HCT116 (cell line): Measurements from ENCODE around the gene SCUBE2. TPM values are rescaled to one million over a fixed set of nuclear protein-coding genes. Genes with fewer than 3 reads are reported as not detected.

Experiments used
- ATAC-seq: fragments of 200-7000 bp; cut with Tn5 transposase; 2 replicates; pipeline ENCODE4 v1.9.1; 2020; ENCODE audit warnings: mild to moderate bottlenecking, moderate library complexity
- BruUV-seq: library from RNA; stranded (reverse); fragments of 400-500 nt; replicated peaks from 2 replicates; lab custom pipeline; 2021; lab: Mats Ljungman, UMichigan
- CTCF ChIA-PET: fragments of 300-600 bp; sonication (Branson Sonifier 250); formaldehyde crosslinking; loops from one replicate; lab custom pipeline; 2021; ENCODE audit warnings: antibody characterized with exemption; lab: Charles Lee
- POLR2A ChIA-PET: fragments of 300-600, 350-600 bp; sonication (Branson Sonifier 250); formaldehyde crosslinking; loops from one replicate; lab custom pipeline; 2021; ENCODE audit warnings: antibody characterized with exemption; lab: Charles Lee
- RAD21 ChIA-PET, 2 experiments: fragments of 300-600 bp; sonication (Branson Sonifier 250); formaldehyde crosslinking; loops; one replicate each; lab custom pipeline; 2023; ENCODE audit warnings: low total read pairs in 2 of 2; ENCODE audit not compliant: uncharacterized antibody in 2 of 2, unreplicated experiment in 2 of 2, low non-redundant PET in 1 of 2; lab: Charles Lee
- DNase-seq: peaks from one replicate; pipeline ENCODE4 v3.0.0-alpha.2; 2010; ENCODE audit warnings: low read depth, low spot score
- H2AFZ ChIP-seq: fragments of 200-600 bp; shearing (Covaris generic), sonication (generic); 2 replicates; pipeline ENCODE4 v1.6.1; 2017; ENCODE audit warnings: low read depth, mixed run types, mixed read lengths, antibody characterized with exemption, low read length; ENCODE audit not compliant: poor library complexity, severe bottlenecking
- H3K27ac ChIP-seq: 2 replicates; pipeline ENCODE4 v1.5.1; 2012; ENCODE audit warnings: low read depth, low read length
- H3K27me3 ChIP-seq: fragments of 200-600 bp; sonication (generic); 2 replicates; pipeline ENCODE4 v1.6.1; 2016; ENCODE audit warnings: mixed run types, low read length, mixed read lengths; ENCODE audit not compliant: insufficient read depth
- H3K36me3 ChIP-seq, 2 experiments: fragments of 200-500 bp in 1 of 2; fragments of 200-600 bp in 1 of 2; sonication (Bioruptor generic) in 1 of 2; sonication (generic) in 1 of 2; 2 replicates each; pipeline versions ENCODE4 v1.5.1 to v1.6.1; 2014 to 2016; ENCODE audit warnings: low read length in 2 of 2, inconsistent platforms in 1 of 2, mixed read lengths in 1 of 2, mixed run types in 1 of 2; ENCODE audit not compliant: insufficient read depth in 2 of 2, control insufficient read depth in 1 of 2
- H3K4me1 ChIP-seq, 2 experiments: fragments of 200-600 bp in 1 of 2; sonication (generic) in 1 of 2; 2 replicates each; pipeline versions ENCODE4 v1.5.1 to v1.6.1; 2012 to 2017; ENCODE audit warnings: low read length in 2 of 2, inconsistent platforms in 1 of 2, mild to moderate bottlenecking in 1 of 2, mixed read lengths in 1 of 2, mixed run types in 1 of 2, moderate library complexity in 1 of 2; ENCODE audit not compliant: insufficient read depth in 2 of 2, control insufficient read depth in 1 of 2
- H3K4me2 ChIP-seq: fragments of 200-600 bp; sonication (generic); 2 replicates; pipeline ENCODE4 v1.6.1; 2017; ENCODE audit warnings: mixed run types, low read length, mixed read lengths
- H3K4me3 ChIP-seq, 2 experiments: fragments of 200-600 bp in 1 of 2; sonication (generic) in 1 of 2; replicated peaks in 1 of 2; 2 replicates each; pipeline ENCODE4 v1.5.1; 2011 to 2016; ENCODE audit warnings: low read length in 2 of 2, control low read depth in 1 of 2, low read depth in 1 of 2, mild to moderate bottlenecking in 1 of 2, mixed read lengths in 1 of 2, mixed run types in 1 of 2
- H3K79me2 ChIP-seq: fragments of 200-600 bp; sonication (generic); 2 replicates; pipeline ENCODE4 v1.6.1; 2017; ENCODE audit warnings: mild to moderate bottlenecking, mixed run types, low read length, moderate library complexity, mixed read lengths; ENCODE audit not compliant: insufficient read depth
- H3K9ac ChIP-seq: fragments of 200-600 bp; sonication (generic); 2 replicates; pipeline ENCODE4 v1.6.1; 2016; ENCODE audit warnings: low read length, mixed read lengths
- H3K9me2 ChIP-seq: fragments of 200-600 bp; sonication (generic), shearing (Covaris generic); 2 replicates; pipeline ENCODE4 v1.6.1; 2017; ENCODE audit warnings: mixed run types, mild to moderate bottlenecking, moderate library complexity; ENCODE audit not compliant: insufficient read depth
- H3K9me3 ChIP-seq, 2 experiments: fragments of 200-500 bp in 1 of 2; fragments of 200-600 bp in 1 of 2; sonication (Bioruptor generic) in 1 of 2; sonication (generic) in 1 of 2; 2 replicates each; pipeline ENCODE4 v1.6.1; 2014 to 2017; ENCODE audit warnings: low read length in 2 of 2, mixed read lengths in 2 of 2, inconsistent platforms in 1 of 2, low read depth in 1 of 2, mild to moderate bottlenecking in 1 of 2, mixed run types in 1 of 2, moderate library complexity in 1 of 2; ENCODE audit not compliant: control insufficient read depth in 1 of 2, insufficient read depth in 1 of 2
- H4K20me1 ChIP-seq: fragments of 200-600 bp; sonication (generic), shearing (Covaris generic); 2 replicates; pipeline ENCODE4 v1.6.1; 2017; ENCODE audit warnings: mixed run types, mild to moderate bottlenecking, moderate library complexity; ENCODE audit not compliant: insufficient read depth
- ATF3 ChIP-seq: IDR thresholded peaks from 2 replicates; pipeline ENCODE4 v1.6.1; 2012
- CBX3 ChIP-seq: IDR thresholded peaks from 2 replicates; pipeline ENCODE4 v1.6.1; 2012; ENCODE audit warnings: low read depth
- CTCF ChIP-seq, 3 experiments: fragments of 200-600 bp in 1 of 3; sonication (generic) in 1 of 3; IDR thresholded peaks in 2 of 3; conservative IDR thresholded peaks in 1 of 3; 2 replicates each; pipeline ENCODE4 v1.5.1; 2012 to 2017; ENCODE audit warnings: low read depth in 2 of 3, low read length in 2 of 3, antibody characterized with exemption in 1 of 3, borderline replicate concordance in 1 of 3, control low read depth in 1 of 3, mild to moderate bottlenecking in 1 of 3, mixed read lengths in 1 of 3, mixed run types in 1 of 3, moderate library complexity in 1 of 3; ENCODE audit not compliant: insufficient read depth in 1 of 3
- EGR1 ChIP-seq: IDR thresholded peaks from 2 replicates; pipeline ENCODE4 v1.6.1; 2012; ENCODE audit warnings: low read depth
- ELF1 ChIP-seq: IDR thresholded peaks from 2 replicates; pipeline ENCODE4 v1.6.1; 2012; ENCODE audit warnings: low read depth, borderline replicate concordance
- EZH2 ChIP-seq: fragments of 200-600 bp; sonication (generic); IDR thresholded peaks from 2 replicates; pipeline ENCODE4 v1.6.1; 2017; ENCODE audit warnings: antibody characterized with exemption, mixed run types
- EZH2phosphoT487 ChIP-seq: fragments of 200-600 bp; IDR thresholded peaks from 2 replicates; pipeline ENCODE4 v1.6.1; 2018; ENCODE audit warnings: antibody characterized with exemption, borderline replicate concordance
- FOSL1 ChIP-seq: IDR thresholded peaks from 2 replicates; pipeline ENCODE4 v1.6.1; 2012; ENCODE audit warnings: low read depth
- JUND ChIP-seq: IDR thresholded peaks from 2 replicates; pipeline ENCODE4 v1.6.1; 2012
- POLR2A ChIP-seq: IDR thresholded peaks from 2 replicates; pipeline ENCODE4 v1.7.0; 2011; ENCODE audit warnings: borderline replicate concordance; ENCODE audit not compliant: insufficient read depth, insufficient read length; ENCODE audit errors: extremely low read depth
- POLR2AphosphoS5 ChIP-seq: IDR thresholded peaks from 2 replicates; pipeline ENCODE4 v1.6.1; 2011; ENCODE audit warnings: mild to moderate bottlenecking, low read depth, low read length, moderate library complexity
- RAD21 ChIP-seq: IDR thresholded peaks from 2 replicates; pipeline ENCODE4 v1.6.1; 2012; ENCODE audit warnings: low read depth, mild to moderate bottlenecking
- REST ChIP-seq: IDR thresholded peaks from 2 replicates; pipeline ENCODE4 v1.6.1; 2012; ENCODE audit warnings: low read depth
- SP1 ChIP-seq: IDR thresholded peaks from 2 replicates; pipeline ENCODE4 v1.6.1; 2012; ENCODE audit warnings: low read depth
- SRF ChIP-seq: IDR thresholded peaks from 2 replicates; pipeline ENCODE4 v1.6.1; 2012; ENCODE audit warnings: low read depth
- TCF7L2 ChIP-seq: IDR thresholded peaks from 2 replicates; pipeline ENCODE4 v1.7.0; 2011; ENCODE audit warnings: borderline replicate concordance, inconsistent platforms; ENCODE audit not compliant: insufficient read depth, insufficient read length; ENCODE audit errors: extremely low read depth
- YY1 ChIP-seq: IDR thresholded peaks from 2 replicates; pipeline ENCODE4 v1.6.1; 2011; ENCODE audit warnings: low read length, low read depth, moderate library complexity, mild to moderate bottlenecking; ENCODE audit not compliant: insufficient replicate concordance; ENCODE audit errors: extremely low read depth
- ZBTB33 ChIP-seq: IDR thresholded peaks from 2 replicates; pipeline ENCODE4 v1.6.1; 2011; ENCODE audit warnings: mild to moderate bottlenecking, low read length, moderate library complexity; ENCODE audit not compliant: insufficient replicate concordance; ENCODE audit errors: extremely low read depth
- ZFX ChIP-seq: fragments of 450-650 bp; IDR thresholded peaks from 2 replicates; pipeline ENCODE4 v1.6.1; 2017
- ZNF274 ChIP-seq: fragments of 200-500 bp; sonication (Bioruptor generic); IDR thresholded peaks from 2 replicates; pipeline ENCODE4 v1.6.1; 2014; ENCODE audit warnings: mild to moderate bottlenecking, low read depth, low read length, inconsistent platforms
- intact Hi-C: fragments of 100-400 bp; cut with micrococcal nuclease; formaldehyde crosslinking; loops from 2 replicates; pipeline ENCODE4 v1.10.0; 2022
- total RNA-seq: library from RNA; stranded (reverse); gene quantifications from one replicate; pipeline ENCODE4 v1.2.1, GENCODE V29; 2021; ENCODE audit not compliant: unreplicated experiment

The SCUBE2 gene
- total RNA-seq, 1 experiment from 2014 or later = 1.3 TPM

GRCh38 chr11:9133956-9134355 lies 42.6 kb upstream of the SCUBE2 start:
- BruUV-seq = no TSS peak
- H3K4me2 ChIP-seq = no peak overlapping the region
- intact Hi-C loops = no loop called here
- no peaks in the 10 kb centered on the region for H3K9me3 ChIP-seq
- no peak overlapping the region for H3K9ac ChIP-seq
- peaks cover 5% of the 10 kb centered on the region; the same call in 1 of the 2 replicates for H4K20me1 ChIP-seq
- no peaks in the 10 kb centered on the region for H3K9me2 ChIP-seq
- H2AFZ ChIP-seq = no peak overlapping the region
- ChIA-PET RAD21 (no interaction called here), POLR2A (no interaction called here), CTCF (no interaction called here)
- H3K36me3 ChIP-seq = peaks cover 0 to 7% of the 10 kb centered on the region in 2 experiments; a peak in 1 of 4 replicates
- H3K4me1 ChIP-seq = peaks cover 15 to 17% of the 10 kb centered on the region in 2 experiments
- ATAC-seq (no peak), DNase-seq (no peak)
- no peak overlapping the region for H3K4me3 ChIP-seq
- no peak for TF ChIP-seq EGR1
- TF ChIP-seq JUND = no peak
- TF ChIP-seq ZNF274 = no peak
- no peak for TF ChIP-seq SP1
- no peak for TF ChIP-seq RAD21
- TF ChIP-seq FOSL1 = no peak
- TF ChIP-seq TCF7L2 = no peak
- no peak for TF ChIP-seq REST
- no peak for TF ChIP-seq ATF3
- no peak for TF ChIP-seq POLR2AphosphoS5
- TF ChIP-seq YY1 = no peak
- TF ChIP-seq SRF = no peak
- no peak for TF ChIP-seq EZH2phosphoT487
- no peak for TF ChIP-seq CTCF (IDR thresholded peaks at IDR 0.05 in 2 of 3, conservative IDR thresholded peaks at IDR 0.05 in 1 of 3; ENCODE audit: borderline replicate concordance in 1 of 3, insufficient read depth in 1 of 3, low read depth in 2 of 3, low read length in 2 of 3)
- no peak for TF ChIP-seq ZFX
- no peak for TF ChIP-seq EZH2
- TF ChIP-seq POLR2A = no peak
- TF ChIP-seq ZBTB33 = no peak
- TF ChIP-seq ELF1 = no peak
- TF ChIP-seq CBX3 = no peak
- no peaks in the 10 kb centered on the region for H3K79me2 ChIP-seq
- H3K27ac ChIP-seq = no peak overlapping the region
- H3K27me3 ChIP-seq = no peaks in the 10 kb centered on the region
